GM12892 (cell line): ENCODE data around the gene NSF. TPM values are rescaled to one million over a fixed set of nuclear protein-coding genes. Genes with fewer than 3 reads are reported as not detected.
"Not testable (repeated sequence)": the region's sequence is repeated elsewhere in the genome, so short reads cannot be mapped to it uniquely, and the experiment has no call there.

ENCODE experiments used
- DNase-seq: peaks from one replicate; pipeline ENCODE4 v3.0.0; 2011; ENCODE audit not compliant: insufficient read length
- FAIRE-seq: peaks from 2 replicates; lab custom pipeline; 2011; peaks lifted over from hg19 to GRCh38; lab: Jason Lieb, UNC
- polyA plus RNA-seq: library from polyadenylated mRNA; unstranded; fragments of >200 nt; gene quantifications from one replicate; pipeline ENCODE4 v1.2.1, GENCODE V29; 2012; ENCODE audit warnings: missing spikeins, inconsistent platforms; ENCODE audit not compliant: missing spikeins

Gene NSF
- polyA plus RNA-seq, result 12.1 TPM

GRCh38 chr17:46590157-46591146 is at the start of gene NSF:
Gene NSF (plus strand): TSS chr17:46590669. CDS start chr17:46590776, 107 bp downstream.
- not testable (repeated sequence) for DNase-seq
- peak; percentile 99 for FAIRE-seq

- DNase-seq, FAIRE-seq: not testable (repeated sequence)
Measured at GRCh38 chr17:46548607-46549006, 41.9 kb upstream of the NSF start.

GRCh38 chr17:46559155-46559554 is 31.3 kb upstream of the NSF start:
- DNase-seq, FAIRE-seq: not testable (repeated sequence)

- not testable (repeated sequence) for FAIRE-seq
Measured at GRCh38 chr17:46560048-46560447, 30.4 kb upstream of the NSF start.

GRCh38 chr17:46566284-46566683 is 24.2 kb upstream of the NSF start:
- DNase-seq, result not testable (repeated sequence)
- FAIRE-seq, result peak; percentile 53

More at GRCh38 chr17:46560048-46560447, 30.4 kb upstream of the NSF start:
- not testable (repeated sequence) for DNase-seq

- not testable (repeated sequence) for DNase-seq
- FAIRE-seq, result peak; percentile 74
Measured at GRCh38 chr17:46566980-46567379, 23.5 kb upstream of the NSF start.

GRCh38 chr17:46571796-46572195 is 18.7 kb upstream of the NSF start:
- not testable (repeated sequence) for FAIRE-seq, DNase-seq

- peak; percentile 100 for FAIRE-seq
- not testable (repeated sequence) for DNase-seq
Measured at GRCh38 chr17:46579083-46580075, 11.1 kb upstream of the NSF start, which contains the start of gene ARL17A. Gene ARL17A (minus strand): TSS chr17:46579691. CDS start chr17:46576322, 3,369 bp downstream.

- not testable (repeated sequence) for DNase-seq, FAIRE-seq
Measured at GRCh38 chr17:46580082-46580481, 10.4 kb upstream of the NSF start.

- not testable (repeated sequence) for DNase-seq, FAIRE-seq
Measured at GRCh38 chr17:46585444-46585843, 5.0 kb upstream of the NSF start.

GRCh38 chr17:46591332-46591731 is 863 bp downstream of the NSF start:
- not testable (repeated sequence) for DNase-seq
- FAIRE-seq, result peak; percentile 96

GRCh38 chr17:46598344-46598931 is 8.0 kb downstream of the NSF start:
- DNase-seq, result not testable (repeated sequence)
- peak; percentile 97 for FAIRE-seq

GRCh38 chr17:46600767-46601166 is 10.3 kb downstream of the NSF start:
- not testable (repeated sequence) for DNase-seq
- FAIRE-seq, result peak; percentile 96

GRCh38 chr17:46603125-46603524 is 12.7 kb downstream of the NSF start:
- peak; percentile 95 for FAIRE-seq
- DNase-seq, result not testable (repeated sequence)

GRCh38 chr17:46611304-46611703 is 20.8 kb downstream of the NSF start:
- FAIRE-seq, result peak; percentile 77

GRCh38 chr17:46613876-46614275 is 23.4 kb downstream of the NSF start:
- DNase-seq, result not testable (repeated sequence)
- FAIRE-seq, result peak; percentile 81

More at GRCh38 chr17:46611304-46611703, 20.8 kb downstream of the NSF start:
- DNase-seq, result not testable (repeated sequence)

GRCh38 chr17:46617121-46617520 is 26.7 kb downstream of the NSF start:
- not testable (repeated sequence) for DNase-seq
- FAIRE-seq, result peak; percentile 82

GRCh38 chr17:46618975-46619374 is 28.5 kb downstream of the NSF start:
- not testable (repeated sequence) for DNase-seq

GRCh38 chr17:46623790-46624189 is 33.3 kb downstream of the NSF start:
- DNase-seq, FAIRE-seq: not testable (repeated sequence)

More at GRCh38 chr17:46618975-46619374, 28.5 kb downstream of the NSF start:
- peak; percentile 66 for FAIRE-seq
